Epithelial cell of esophagus (primary cell): ENCODE data around the gene CCDC102B.

Experiments
- DNase-seq: peaks from one replicate; pipeline ENCODE4 v3.0.0; 2010; ENCODE audit warnings: low read depth
- H3K4me3 ChIP-seq: 2 replicates; pipeline ENCODE4 v1.5.1; 2011; ENCODE audit warnings: mild to moderate bottlenecking, low read length, control low read depth
- CTCF ChIP-seq: IDR thresholded peaks from 2 replicates; pipeline ENCODE4 v1.5.1; 2011; ENCODE audit warnings: low read depth, mild to moderate bottlenecking, low read length, control low read depth, inconsistent platforms; ENCODE audit not compliant: insufficient read depth; ENCODE audit errors: missing control alignments

The CCDC102B gene

GRCh38 chr18:68983126-68983525, 185.2 kb downstream of the CCDC102B start:
- DNase-seq, result no peak
- no peak overlapping the region for H3K4me3 ChIP-seq
- no peak for TF ChIP-seq CTCF

GRCh38 chr18:68984342-68984741, 186.5 kb downstream of the CCDC102B start:
- H3K4me3 ChIP-seq, result no peak overlapping the region
- no peak for DNase-seq
- TF ChIP-seq CTCF, result no peak

GRCh38 chr18:68985172-68985820, 187.4 kb downstream of the CCDC102B start:
- TF ChIP-seq CTCF, result no peak
- no peak for DNase-seq
- no peak overlapping the region for H3K4me3 ChIP-seq

- no peak overlapping the region for H3K4me3 ChIP-seq
- no peak for TF ChIP-seq CTCF
- DNase-seq, result no peak
Observed at GRCh38 chr18:68991286-68991685, 193.4 kb downstream of the CCDC102B start.

- H3K4me3 ChIP-seq, result no peak overlapping the region
- no peak for DNase-seq
- no peak for TF ChIP-seq CTCF
Observed at GRCh38 chr18:68992719-68993482, 195.0 kb downstream of the CCDC102B start.

- DNase-seq, result no peak
- no peak overlapping the region for H3K4me3 ChIP-seq
- no peak for TF ChIP-seq CTCF
Observed at GRCh38 chr18:68995675-68996074, 197.8 kb downstream of the CCDC102B start.

- H3K4me3 ChIP-seq, result no peak overlapping the region
- TF ChIP-seq CTCF, result no peak
- DNase-seq, result no peak
Observed at GRCh38 chr18:68997845-68998244, 200.0 kb downstream of the CCDC102B start.
